ENCODE measurements around the gene TRA2A. TPM values are rescaled to one million over a fixed set of nuclear protein-coding genes. Genes with fewer than 3 reads are reported as not detected.

TRA2A gene
- total RNA-seq, 1 experiment from 2014 or later: 27.6 TPM

DNA sequence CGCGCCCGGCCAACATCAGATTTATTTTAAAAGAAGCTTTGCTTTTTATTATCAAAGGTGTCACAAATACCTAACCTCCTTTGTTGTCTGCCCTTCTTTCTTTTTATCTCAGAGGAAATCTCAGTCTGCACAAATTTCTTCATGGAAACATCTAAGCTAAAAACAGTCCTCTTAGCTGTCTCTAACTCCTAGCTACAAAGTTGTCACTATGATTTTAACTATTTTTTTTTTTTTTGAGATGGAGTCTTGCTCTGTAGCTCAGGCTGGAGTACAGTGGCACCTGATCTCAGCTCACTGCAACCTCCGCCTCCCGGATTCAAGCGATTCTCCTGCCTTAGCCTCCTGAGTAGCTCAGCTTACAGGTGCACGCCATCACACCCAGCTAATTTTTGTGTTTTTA lies 7.3 kb downstream of the TRA2A start:
- Histone ChIP-seq H3K79me2 (ENCODE audit: low read length) (peaks cover 100% of the 10 kb centered on the region), H3K4me2 (ENCODE audit: low read length) (no peak overlapping the region), H3K27me3 (ENCODE audit: low read length) (no peaks in the 10 kb centered on the region), H3K4me3 (ENCODE audit: low read length) (no peak overlapping the region), H3K4me1 (ENCODE audit: insufficient read depth, low read length) (peaks cover 18% of the 10 kb centered on the region), H3F3A (ENCODE audit: low read length, unreplicated experiment) (no peaks in the 10 kb centered on the region), H3K9me2 (replicated peaks; ENCODE audit: low read length) (no peaks in the 10 kb centered on the region), H2AFZ (ENCODE audit: low read length) (no peak overlapping the region), H3K9ac (ENCODE audit: low read length) (no peak overlapping the region), H3K9me3 (ENCODE audit: low read length) (no peaks in the 10 kb centered on the region), H3K27ac (ENCODE audit: low read length) (no peak overlapping the region), H3K36me3 (ENCODE audit: low read depth, low read length) (peaks cover 21% of the 10 kb centered on the region), H4K20me1 (ENCODE audit: low read length) (peaks cover 92% of the 10 kb centered on the region)
- no TSS peak for BruUV-seq (replicated peaks)
- no peak for TF ChIP-seq EZH2 (IDR thresholded peaks at IDR 0.05; ENCODE audit: low read length, unreplicated experiment)
- no peak for TF ChIP-seq EZH2phosphoT487 (IDR thresholded peaks at IDR 0.05; ENCODE audit: borderline replicate concordance, low read length)
- DNase-seq (no peak), ATAC-seq (no peak)
- intact Hi-C loops (cut with micrococcal nuclease): no loop called here
- ChIA-PET CTCF (no interaction called here), POLR2A (ENCODE audit: unreplicated experiment) (interaction anchor here (0.7 kb wide), 1 partner anchor 90 kb away, joined by 16 read pairs; no protein-coding TSS in a partner anchor)

DNA sequence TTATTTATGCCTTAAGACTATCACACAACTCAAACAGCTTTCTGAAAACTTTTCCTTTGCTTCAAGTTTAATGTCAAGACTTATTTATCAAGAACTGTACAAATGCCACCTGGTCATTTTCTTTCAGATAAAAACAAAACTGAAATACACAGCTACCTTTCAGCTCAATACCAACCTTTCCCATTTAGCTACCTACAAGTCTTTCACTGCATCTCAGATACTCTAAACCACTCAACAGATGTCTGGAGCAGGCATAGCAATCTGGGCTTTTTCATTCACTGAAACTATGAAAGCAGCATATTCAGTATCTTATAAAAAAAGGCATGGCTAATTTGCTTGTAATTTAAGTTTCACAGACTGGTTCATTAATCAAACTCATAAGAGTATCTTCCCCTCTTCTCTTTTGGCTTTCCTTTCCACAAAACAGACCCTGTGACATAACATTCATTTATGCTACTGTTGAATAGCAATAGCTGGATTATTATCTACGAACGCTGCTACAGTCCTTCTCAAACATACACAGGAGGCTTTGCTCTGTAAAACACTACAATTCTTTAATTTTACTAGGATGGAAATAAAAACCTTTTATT lies 8.2 kb downstream of the TRA2A start:
- no peaks in the 10 kb centered on the region for H3K9me2 ChIP-seq (replicated peaks; ENCODE audit: low read length)
- H3K36me3 ChIP-seq (ENCODE audit: low read depth, low read length): peaks cover 30% of the 10 kb centered on the region
- DNase-seq (no peak), ATAC-seq (no peak)
- no peak for TF ChIP-seq CTCF (conservative IDR thresholded peaks at IDR 0.05; ENCODE audit: low read depth, low read length)
- no peak for TF ChIP-seq EZH2 (IDR thresholded peaks at IDR 0.05; ENCODE audit: low read length, unreplicated experiment)
- no peak for TF ChIP-seq EZH2phosphoT487 (IDR thresholded peaks at IDR 0.05; ENCODE audit: borderline replicate concordance, low read length)
- H3K9me3 ChIP-seq (ENCODE audit: low read length): no peaks in the 10 kb centered on the region
- H3K4me3 ChIP-seq (ENCODE audit: low read length): no peak overlapping the region
- BruUV-seq (replicated peaks): no TSS peak
- H3K4me2 ChIP-seq (ENCODE audit: low read length): no peak overlapping the region
- ChIA-PET CTCF (no interaction called here), POLR2A (ENCODE audit: unreplicated experiment) (no interaction called here)
- H2AFZ ChIP-seq (ENCODE audit: low read length): no peak overlapping the region
- H3K27me3 ChIP-seq (ENCODE audit: low read length): no peaks in the 10 kb centered on the region
- peaks cover 100% of the 10 kb centered on the region for H3K79me2 ChIP-seq (ENCODE audit: low read length)
- no peak overlapping the region for H3K9ac ChIP-seq (ENCODE audit: low read length)
- H4K20me1 ChIP-seq (ENCODE audit: low read length): peaks cover 83% of the 10 kb centered on the region
- no peaks in the 10 kb centered on the region for H3F3A ChIP-seq (ENCODE audit: low read length, unreplicated experiment)
- H3K27ac ChIP-seq (ENCODE audit: low read length): no peak overlapping the region
- intact Hi-C loops (cut with micrococcal nuclease): no loop called here
- peaks cover 9% of the 10 kb centered on the region; the same call in 1 of the 2 replicates for H3K4me1 ChIP-seq (ENCODE audit: insufficient read depth, low read length)

GRCh38 chr7:23520582-23520981 lies 11.2 kb downstream of the TRA2A start:
- Histone ChIP-seq H3K9me2 (replicated peaks; ENCODE audit: low read length) (no peaks in the 10 kb centered on the region), H3K9me3 (ENCODE audit: low read length) (no peaks in the 10 kb centered on the region), H3K4me2 (ENCODE audit: low read length) (no peak overlapping the region), H3K36me3 (ENCODE audit: low read depth, low read length) (peaks cover 45% of the 10 kb centered on the region), H3K4me1 (ENCODE audit: insufficient read depth, low read length) (no peaks in the 10 kb centered on the region), H3K79me2 (ENCODE audit: low read length) (peaks cover 79% of the 10 kb centered on the region), H2AFZ (ENCODE audit: low read length) (no peak overlapping the region), H3K9ac (ENCODE audit: low read length) (no peak overlapping the region), H3F3A (ENCODE audit: low read length, unreplicated experiment) (no peaks in the 10 kb centered on the region), H3K27ac (ENCODE audit: low read length) (no peak overlapping the region), H3K27me3 (ENCODE audit: low read length) (no peaks in the 10 kb centered on the region), H3K4me3 (ENCODE audit: low read length) (no peak overlapping the region), H4K20me1 (ENCODE audit: low read length) (peaks cover 53% of the 10 kb centered on the region)
- POLR2A ChIA-PET (ENCODE audit: unreplicated experiment): no interaction called here
- CTCF ChIA-PET: no interaction called here
- BruUV-seq (replicated peaks): no TSS peak
- intact Hi-C loops (cut with micrococcal nuclease): no loop called here
- DNase-seq: no peak
- ATAC-seq: no peak
- TF ChIP-seq EZH2phosphoT487 (IDR thresholded peaks at IDR 0.05; ENCODE audit: borderline replicate concordance, low read length): no peak
- TF ChIP-seq CTCF (conservative IDR thresholded peaks at IDR 0.05; ENCODE audit: low read depth, low read length): peak; percentile 37
